BLaER1 (cell line): ENCODE measurements around the gene SAMMSON.
A peak's percentile ranks its signal among the peaks of the same experiment; 100 is the strongest.

Source experiments
- H3K27ac ChIP-seq: shearing (Covaris generic); formaldehyde crosslinking; 2 replicates; pipeline ENCODE4 v1.8.1; 2022
- H3K27me3 ChIP-seq: shearing (Covaris generic); formaldehyde crosslinking; 2 replicates; pipeline ENCODE4 v1.8.1; 2022
- H3K36me3 ChIP-seq: shearing (Covaris generic); formaldehyde crosslinking; 2 replicates; pipeline ENCODE4 v1.8.1; 2022
- H3K4me1 ChIP-seq: shearing (Covaris generic); formaldehyde crosslinking; 2 replicates; pipeline ENCODE4 v1.8.1; 2022
- H3K4me2 ChIP-seq: shearing (Covaris generic); formaldehyde crosslinking; 2 replicates; pipeline ENCODE4 v1.8.1; 2022
- H3K4me3 ChIP-seq: shearing (Covaris generic); formaldehyde crosslinking; 2 replicates; pipeline ENCODE4 v1.8.1; 2022
- H3K9ac ChIP-seq: shearing (Covaris generic); formaldehyde crosslinking; 2 replicates; pipeline ENCODE4 v1.8.1; 2022
- H3K9me3 ChIP-seq: shearing (Covaris generic); formaldehyde crosslinking; 2 replicates; pipeline ENCODE4 v1.8.1; 2022
- H4K20me1 ChIP-seq: shearing (Covaris generic); formaldehyde crosslinking; 2 replicates; pipeline ENCODE4 v1.8.1; 2022
- Cebpa-rat ChIP-seq: shearing (Covaris generic); IDR thresholded peaks from 2 replicates; pipeline ENCODE4 v1.8.1; 2022

The SAMMSON gene

DNA sequence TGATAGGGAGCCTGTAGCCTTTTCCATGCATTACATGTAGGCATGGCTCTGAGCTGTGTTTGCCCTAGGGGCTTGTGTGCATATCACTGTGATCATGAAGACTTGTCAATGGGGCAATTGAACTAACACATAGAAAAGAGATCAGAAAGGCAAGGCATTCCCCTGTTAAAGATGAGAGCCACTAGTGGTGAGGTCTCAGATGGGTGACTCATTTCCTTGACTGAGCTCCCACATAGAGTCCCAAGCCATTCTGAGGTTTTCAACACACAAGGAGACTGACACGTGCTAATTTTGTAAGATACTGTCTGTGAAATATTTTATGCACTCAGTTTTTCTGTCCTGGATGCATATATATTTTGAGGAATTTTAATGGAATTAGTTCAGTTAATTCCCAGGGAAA is 53.8 kb downstream of the SAMMSON start:
- Histone ChIP-seq H4K20me1 (no peaks in the 10 kb centered on the region), H3K36me3 (no peaks in the 10 kb centered on the region), H3K27ac (no peak overlapping the region), H3K9ac (no peak overlapping the region), H3K27me3 (no peaks in the 10 kb centered on the region), H3K9me3 (no peaks in the 10 kb centered on the region), H3K4me2 (peak overlapping the region; percentile 3), H3K4me1 (peaks cover 12% of the 10 kb centered on the region), H3K4me3 (no peak overlapping the region)
- no peak for TF ChIP-seq Cebpa-rat

DNA sequence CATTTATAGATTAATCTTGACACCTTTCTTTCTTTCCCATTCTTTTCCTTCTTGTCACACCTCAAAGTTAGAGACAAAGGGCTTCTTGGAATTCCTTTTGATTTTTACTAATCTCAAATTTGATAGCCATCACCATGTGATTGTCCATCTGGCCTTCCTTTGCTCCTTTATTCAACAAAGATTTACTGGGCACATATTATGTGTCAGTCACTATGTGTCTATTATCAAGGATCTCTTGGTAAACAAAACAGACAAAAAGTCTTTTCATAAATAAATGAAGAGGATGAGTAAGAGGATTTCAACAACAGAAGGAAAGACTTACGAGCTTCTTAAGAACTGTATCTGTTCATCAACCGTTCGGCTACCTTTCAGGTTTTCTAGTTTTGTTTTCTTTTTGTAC is 56.5 kb downstream of the SAMMSON start:
- no peaks in the 10 kb centered on the region for H4K20me1 ChIP-seq
- no peaks in the 10 kb centered on the region for H3K9me3 ChIP-seq
- H3K9ac ChIP-seq: no peak overlapping the region
- no peak overlapping the region for H3K4me3 ChIP-seq
- no peak overlapping the region for H3K27ac ChIP-seq
- H3K4me1 ChIP-seq: peaks cover 12% of the 10 kb centered on the region
- TF ChIP-seq Cebpa-rat: no peak
- no peak overlapping the region for H3K4me2 ChIP-seq
- no peaks in the 10 kb centered on the region for H3K36me3 ChIP-seq
- no peaks in the 10 kb centered on the region for H3K27me3 ChIP-seq

DNA sequence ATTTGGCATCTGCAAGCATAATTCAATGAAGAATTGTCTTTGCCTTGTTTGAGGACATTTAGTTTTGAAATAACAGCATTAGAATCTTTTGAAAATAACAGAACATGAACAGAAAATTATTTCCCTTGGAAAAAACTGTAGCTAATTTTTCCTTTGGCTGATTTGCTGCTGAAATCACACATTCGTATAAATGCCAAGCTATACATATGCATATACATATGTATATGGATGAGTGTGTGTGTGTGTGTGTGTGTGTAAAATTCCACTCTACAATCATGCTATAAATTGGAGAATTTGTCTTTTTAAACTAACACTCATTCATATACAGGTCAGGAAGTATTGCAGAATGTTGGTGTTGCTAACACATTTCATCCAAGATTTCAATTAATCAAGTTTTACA is 57.9 kb downstream of the SAMMSON start:
- H3K9me3 ChIP-seq: no peaks in the 10 kb centered on the region
- no peaks in the 10 kb centered on the region for H4K20me1 ChIP-seq
- H3K4me2 ChIP-seq: no peak overlapping the region
- TF ChIP-seq Cebpa-rat: no peak
- H3K36me3 ChIP-seq: no peaks in the 10 kb centered on the region
- H3K27ac ChIP-seq: no peak overlapping the region
- no peaks in the 10 kb centered on the region for H3K27me3 ChIP-seq
- H3K4me1 ChIP-seq: peaks cover 12% of the 10 kb centered on the region
- no peak overlapping the region for H3K9ac ChIP-seq
- no peak overlapping the region for H3K4me3 ChIP-seq

DNA sequence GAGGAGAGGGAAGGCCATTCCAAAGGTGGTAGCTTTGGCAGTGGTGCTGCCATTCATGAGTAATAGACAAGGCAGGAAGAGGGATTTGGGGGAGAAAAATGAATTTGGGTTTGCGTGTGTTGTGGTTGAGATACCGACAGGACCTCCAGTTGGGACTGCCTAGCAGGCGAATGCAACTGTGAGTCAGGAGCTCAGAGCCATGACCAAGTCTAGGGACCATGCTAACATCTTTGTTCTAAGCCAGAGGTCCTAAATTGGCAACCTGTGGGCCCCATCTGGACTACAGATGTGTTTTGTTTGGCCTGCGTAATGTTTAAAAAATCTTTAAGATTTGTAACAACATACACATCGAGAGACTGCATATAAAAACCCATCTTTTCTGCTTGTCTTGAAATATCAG is 61.6 kb downstream of the SAMMSON start:
- Histone ChIP-seq H3K4me3 (no peak overlapping the region), H3K4me2 (no peak overlapping the region), H3K4me1 (peaks cover 17% of the 10 kb centered on the region), H3K27me3 (no peaks in the 10 kb centered on the region), H3K27ac (no peak overlapping the region), H3K9ac (no peak overlapping the region), H3K9me3 (no peaks in the 10 kb centered on the region), H4K20me1 (no peaks in the 10 kb centered on the region), H3K36me3 (no peaks in the 10 kb centered on the region)
- no peak for TF ChIP-seq Cebpa-rat

DNA sequence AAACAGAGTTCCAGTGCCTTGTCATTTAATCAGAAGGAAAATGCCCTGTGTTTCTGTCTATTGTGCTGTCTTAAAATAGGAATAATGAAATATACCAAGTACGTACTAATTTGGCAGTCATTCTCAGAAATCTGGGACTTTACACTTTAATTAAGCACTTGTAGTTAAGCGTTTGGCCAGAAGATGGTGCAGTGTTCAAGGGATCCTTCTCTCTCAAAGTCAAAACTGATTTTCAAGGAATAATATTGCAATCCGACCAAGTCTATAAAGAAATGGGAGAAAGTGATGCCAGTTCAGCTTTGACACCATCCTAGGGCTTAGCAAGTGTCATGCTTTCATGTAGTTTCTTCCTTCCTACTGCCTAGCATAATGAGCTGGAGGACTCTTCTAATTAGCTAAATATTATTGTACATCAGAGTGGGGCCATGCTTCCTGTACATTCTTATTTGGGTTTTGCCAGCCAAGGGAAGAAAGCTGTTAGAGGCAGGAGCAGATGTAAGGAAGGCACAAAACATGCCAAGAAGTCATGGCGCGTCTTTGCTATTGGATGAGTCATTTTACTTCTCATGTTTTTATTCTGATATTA is 64.8 kb downstream of the SAMMSON start:
- no peaks in the 10 kb centered on the region for H3K27me3 ChIP-seq
- H3K4me3 ChIP-seq: no peak overlapping the region
- TF ChIP-seq Cebpa-rat: no peak
- H3K4me2 ChIP-seq: peak overlapping the region; percentile 8; the same call in 1 of the 2 replicates
- H3K9me3 ChIP-seq: no peaks in the 10 kb centered on the region
- H3K36me3 ChIP-seq: no peaks in the 10 kb centered on the region
- no peak overlapping the region for H3K27ac ChIP-seq
- no peak overlapping the region for H3K9ac ChIP-seq
- H4K20me1 ChIP-seq: no peaks in the 10 kb centered on the region
- peaks cover 49% of the 10 kb centered on the region for H3K4me1 ChIP-seq

DNA sequence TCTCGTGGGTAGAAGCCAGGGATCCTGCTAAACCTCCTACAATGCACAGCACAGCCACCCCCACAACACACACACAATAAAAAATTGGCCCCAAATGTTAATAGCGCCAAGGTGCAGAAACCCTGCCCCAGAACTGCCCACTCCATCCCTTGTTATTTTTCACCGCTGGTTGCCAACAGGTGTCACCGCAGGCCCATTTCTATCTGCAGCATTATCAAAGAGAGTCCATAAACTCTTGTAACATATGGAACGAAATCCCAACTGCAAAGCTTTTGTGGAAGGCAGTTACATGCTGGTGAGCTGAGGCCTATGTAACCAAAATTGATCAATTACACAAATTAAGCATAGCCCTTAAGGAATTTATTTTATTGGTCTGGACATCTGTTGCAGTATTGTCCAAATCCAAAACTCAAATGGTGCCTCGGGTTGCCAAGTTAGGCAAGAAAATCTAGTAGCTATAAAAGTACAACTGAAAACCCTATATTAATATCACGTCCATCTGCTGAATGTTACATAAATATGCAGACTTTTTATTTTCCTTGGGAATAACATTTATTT is 66.2 kb downstream of the SAMMSON start:
- H3K4me1 ChIP-seq: peaks cover 54% of the 10 kb centered on the region
- peak overlapping the region; percentile 50 for H3K4me2 ChIP-seq
- no peak overlapping the region for H3K4me3 ChIP-seq
- no peaks in the 10 kb centered on the region for H3K9me3 ChIP-seq
- H3K27me3 ChIP-seq: no peaks in the 10 kb centered on the region
- H3K9ac ChIP-seq: no peak overlapping the region
- TF ChIP-seq Cebpa-rat: no peak
- no peaks in the 10 kb centered on the region for H3K36me3 ChIP-seq
- no peak overlapping the region for H3K27ac ChIP-seq
- no peaks in the 10 kb centered on the region for H4K20me1 ChIP-seq

DNA sequence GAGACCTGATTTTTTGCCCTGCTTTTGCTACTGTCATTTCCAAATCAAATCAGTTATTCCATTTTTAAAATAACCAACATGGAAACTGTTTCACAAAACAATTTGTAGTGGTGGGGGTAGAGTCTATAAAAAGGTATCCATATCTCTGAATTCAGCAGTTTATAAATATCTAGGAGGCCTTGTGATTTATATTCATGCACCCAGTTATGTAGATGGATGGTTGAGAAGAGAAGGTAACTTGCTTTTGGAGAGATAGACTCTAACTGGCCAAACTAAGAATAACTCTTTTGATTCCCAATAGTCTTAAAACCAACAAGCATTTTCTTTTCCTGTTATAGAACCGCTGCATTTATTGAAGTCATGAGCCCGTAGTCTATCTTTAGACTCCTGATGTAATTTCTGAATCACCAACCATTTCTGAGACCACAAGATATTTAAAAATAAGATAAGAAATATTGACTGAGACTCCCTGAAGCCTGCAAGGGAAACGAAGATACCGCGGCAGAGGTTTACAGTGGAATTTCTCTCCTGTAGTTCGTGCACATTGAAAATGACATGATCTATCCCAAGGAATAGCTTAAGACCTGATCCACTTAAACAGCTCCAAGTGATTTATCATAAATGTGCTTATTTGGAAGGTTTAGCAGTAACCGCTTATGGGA is 68.5 kb downstream of the SAMMSON start:
- H3K4me2 ChIP-seq: peak overlapping the region; percentile 79
- H3K27me3 ChIP-seq: no peaks in the 10 kb centered on the region
- no peaks in the 10 kb centered on the region for H3K36me3 ChIP-seq
- H3K27ac ChIP-seq: peak overlapping the region; percentile 44; the same call in 1 of the 2 replicates
- no peak overlapping the region; the same call in 1 of the 2 replicates for H3K4me3 ChIP-seq
- 0 out of 2 replicates have a peak overlapping the region, but pooled peaks have one; percentile 15 for H3K9ac ChIP-seq
- H3K4me1 ChIP-seq: peaks cover 66% of the 10 kb centered on the region
- no peaks in the 10 kb centered on the region for H3K9me3 ChIP-seq
- no peaks in the 10 kb centered on the region for H4K20me1 ChIP-seq
- no peak for TF ChIP-seq Cebpa-rat

DNA sequence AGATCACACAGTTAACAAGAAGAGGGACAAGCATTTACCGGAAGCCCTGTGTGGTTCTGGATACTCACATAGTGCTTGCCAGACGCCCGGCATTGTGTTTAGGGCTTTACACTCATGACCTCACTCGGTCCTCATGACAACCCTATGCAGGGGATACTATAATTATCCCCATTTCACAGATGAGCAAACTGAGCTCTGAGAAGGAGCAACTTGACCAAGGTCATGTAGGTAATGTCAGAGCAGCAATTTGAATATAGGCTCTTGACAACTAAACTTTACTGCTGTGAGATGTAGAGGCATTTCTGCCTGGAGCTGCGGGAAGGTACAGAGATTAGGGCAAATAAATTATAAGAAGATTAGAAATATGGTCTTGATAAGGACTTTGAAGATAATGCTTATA is 70.0 kb downstream of the SAMMSON start:
- Histone ChIP-seq H3K4me2 (peak overlapping the region; percentile 79), H4K20me1 (no peaks in the 10 kb centered on the region), H3K4me1 (peaks cover 61% of the 10 kb centered on the region), H3K27me3 (no peaks in the 10 kb centered on the region), H3K27ac (no peak overlapping the region), H3K9ac (no peak overlapping the region), H3K4me3 (no peak overlapping the region), H3K36me3 (no peaks in the 10 kb centered on the region), H3K9me3 (no peaks in the 10 kb centered on the region)
- TF ChIP-seq Cebpa-rat: no peak

DNA sequence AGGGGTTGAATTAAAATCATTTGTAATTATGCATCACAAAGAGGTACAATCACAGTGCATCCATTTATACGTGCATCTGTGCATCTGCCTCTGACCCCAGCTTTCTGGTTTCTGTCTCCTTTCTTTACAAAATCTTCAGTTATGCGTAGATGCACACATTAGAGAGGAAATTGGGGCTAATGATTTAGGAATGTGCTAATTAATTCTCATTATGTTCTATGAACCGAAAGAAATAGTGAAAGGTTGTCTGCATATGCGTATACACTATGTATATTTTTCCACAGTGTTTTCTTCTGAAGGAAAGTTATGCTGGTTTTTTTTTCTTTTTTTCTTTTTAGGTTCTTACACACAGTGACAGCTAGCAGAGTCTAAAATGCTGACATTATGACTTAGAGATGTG is 71.6 kb downstream of the SAMMSON start:
- Histone ChIP-seq H3K36me3 (no peaks in the 10 kb centered on the region), H4K20me1 (no peaks in the 10 kb centered on the region), H3K4me2 (no peak overlapping the region), H3K9ac (no peak overlapping the region), H3K27me3 (no peaks in the 10 kb centered on the region), H3K27ac (no peak overlapping the region), H3K4me1 (peaks cover 48% of the 10 kb centered on the region), H3K9me3 (no peaks in the 10 kb centered on the region), H3K4me3 (no peak overlapping the region)
- TF ChIP-seq Cebpa-rat: no peak

DNA sequence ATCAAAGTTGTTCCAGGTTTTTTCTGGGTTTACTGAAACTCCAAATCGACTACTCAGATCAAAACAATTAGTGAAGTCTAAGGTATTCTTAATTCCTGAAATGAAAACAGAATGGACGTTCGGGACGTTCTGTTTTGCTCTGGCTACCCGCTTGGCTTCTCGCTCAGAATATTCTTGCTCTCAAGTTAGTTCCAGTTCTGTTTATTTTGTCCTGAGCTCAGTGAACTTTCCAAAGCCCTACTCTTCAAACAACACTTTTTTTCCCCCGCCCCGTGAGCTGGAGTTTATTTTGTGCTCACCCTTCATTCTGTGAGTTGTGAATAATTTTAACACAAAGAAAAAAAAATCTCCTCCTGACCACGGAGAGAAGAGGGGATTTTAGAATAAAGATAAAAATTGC is 72.6 kb downstream of the SAMMSON start:
- Histone ChIP-seq H3K36me3 (no peaks in the 10 kb centered on the region), H3K9me3 (no peaks in the 10 kb centered on the region), H3K4me3 (no peak overlapping the region), H3K9ac (no peak overlapping the region), H3K27ac (no peak overlapping the region), H4K20me1 (no peaks in the 10 kb centered on the region), H3K27me3 (no peaks in the 10 kb centered on the region), H3K4me2 (no peak overlapping the region), H3K4me1 (peaks cover 38% of the 10 kb centered on the region)
- TF ChIP-seq Cebpa-rat: no peak
